Caco-2 (cell line): ENCODE measurements around the gene PAK4. TPM values are rescaled to one million over a fixed set of nuclear protein-coding genes. Genes with fewer than 3 reads are reported as not detected.

Source experiments
- BruUV-seq: library from RNA; stranded (reverse); fragments of 400-500 nt; replicated peaks from 2 replicates; lab custom pipeline; 2021; lab: Mats Ljungman, UMichigan
- CTCF ChIA-PET: fragments of 300-600 bp; sonication (Branson Sonifier 250); formaldehyde crosslinking; loops from one replicate; lab custom pipeline; 2022; ENCODE audit warnings: antibody characterized with exemption; lab: Charles Lee
- POLR2A ChIA-PET: fragments of 300-600 bp; sonication (Branson Sonifier 250); formaldehyde crosslinking; loops from one replicate; lab custom pipeline; 2022; ENCODE audit warnings: antibody characterized with exemption; lab: Charles Lee
- DNase-seq, 2 experiments: peaks; one replicate each; pipeline versions ENCODE4 v3.0.0 to v3.0.0-alpha.2; 2020 to 2022
- H3K27me3 ChIP-seq: replicated peaks from 2 replicates; pipeline ENCODE4 v1.6.0; 2011; ENCODE audit warnings: low read length; ENCODE audit not compliant: control insufficient read depth, insufficient read depth
- H3K36me3 ChIP-seq: 2 replicates; pipeline ENCODE4 v1.5.1; 2011; ENCODE audit warnings: low read length; ENCODE audit not compliant: control insufficient read depth, insufficient read depth
- H3K4me1 ChIP-seq: fragments of 250-450 bp; sonication (Bioruptor Pico); 2 replicates; pipeline ENCODE4 v1.5.1; 2020; ENCODE audit warnings: mild to moderate bottlenecking
- H3K4me3 ChIP-seq: 2 replicates; pipeline ENCODE4 v1.5.1; 2011; ENCODE audit warnings: low read depth, mild to moderate bottlenecking, control low read depth, low read length
- H3K9me3 ChIP-seq: fragments of 250-450 bp; sonication (Bioruptor Pico); 2 replicates; pipeline ENCODE4 v1.5.1; 2020; ENCODE audit warnings: mild to moderate bottlenecking, moderate library complexity
- H3K27ac Mint-ChIP-seq: one replicate; pipeline ENCODE4 v1.8.0; 2022; ENCODE audit warnings: mixed read lengths; ENCODE audit not compliant: unreplicated experiment
- H3K27me3 Mint-ChIP-seq: one replicate; pipeline ENCODE4 v1.8.0; 2022; ENCODE audit warnings: mixed read lengths; ENCODE audit not compliant: insufficient read depth, unreplicated experiment
- H3K36me3 Mint-ChIP-seq: one replicate; pipeline ENCODE4 v1.8.0; 2022; ENCODE audit warnings: mild to moderate bottlenecking, mixed read lengths; ENCODE audit not compliant: insufficient read depth, unreplicated experiment
- H3K4me1 Mint-ChIP-seq: one replicate; pipeline ENCODE4 v1.8.0; 2022; ENCODE audit warnings: low read depth, mixed read lengths; ENCODE audit not compliant: unreplicated experiment
- H3K4me3 Mint-ChIP-seq: one replicate; pipeline ENCODE4 v1.8.0; 2022; ENCODE audit warnings: mild to moderate bottlenecking, moderate library complexity, mixed read lengths; ENCODE audit not compliant: unreplicated experiment
- H3K9me3 Mint-ChIP-seq: one replicate; pipeline ENCODE4 v1.8.0; 2022; ENCODE audit warnings: mixed read lengths; ENCODE audit not compliant: unreplicated experiment
- CTCF ChIP-seq, 2 experiments: fragments of 200-600 bp in 1 of 2; IDR thresholded peaks; 1 replicate in 1 of 2; 2 replicates in 1 of 2; pipeline versions ENCODE4 v1.5.1 to v1.8.0; 2011 to 2022; ENCODE audit warnings: antibody characterized with exemption in 1 of 2, control low read depth in 1 of 2, inconsistent platforms in 1 of 2, low read depth in 1 of 2, low read length in 1 of 2, mild to moderate bottlenecking in 1 of 2, moderate library complexity in 1 of 2; ENCODE audit not compliant: insufficient read depth in 1 of 2, severe bottlenecking in 1 of 2, unreplicated experiment in 1 of 2
- intact Hi-C: fragments of 100-400 bp; cut with micrococcal nuclease; formaldehyde crosslinking; loops from one replicate; pipeline ENCODE4 v1.10.0; 2022; ENCODE audit not compliant: unreplicated experiment
- total RNA-seq: library from RNA; stranded (reverse); gene quantifications from 2 replicates; pipeline ENCODE4 v1.2.3, GENCODE V29; 2022

PAK4 gene
- total RNA-seq, 1 experiment from 2014 or later, result 112 TPM

GRCh38 chr19:39197808-39198207 lies 72.2 kb downstream of the PAK4 start:
- peak in 1 of 2 experiments; percentile 11 for TF ChIP-seq CTCF (IDR thresholded peaks at IDR 0.05; ENCODE audit: insufficient read depth in 1 of 2, low read depth in 1 of 2, low read length in 1 of 2, severe bottlenecking in 1 of 2, unreplicated experiment in 1 of 2)
- CTCF ChIA-PET, result interaction anchor here (0.6 kb wide), 1 partner anchor 132 kb away, joined by 4 read pairs; no protein-coding TSS in a partner anchor
- H3K27me3 ChIP-seq, result no peaks in the 10 kb centered on the region
- POLR2A ChIA-PET, result no interaction called here
- no peak overlapping the region for H3K27ac Mint-ChIP-seq
- H3K9me3 Mint-ChIP-seq, result no peaks in the 10 kb centered on the region
- no peak overlapping the region for H3K4me3 Mint-ChIP-seq
- no TSS peak for BruUV-seq
- H3K9me3 ChIP-seq, result no peaks in the 10 kb centered on the region
- no peaks in the 10 kb centered on the region for H3K36me3 Mint-ChIP-seq
- no peak for DNase-seq
- intact Hi-C loops, result no loop called here
- H3K27me3 Mint-ChIP-seq, result no peaks in the 10 kb centered on the region
- peaks cover 32% of the 10 kb centered on the region for H3K4me1 ChIP-seq
- H3K4me1 Mint-ChIP-seq, result peaks cover 15% of the 10 kb centered on the region
- H3K36me3 ChIP-seq, result no peaks in the 10 kb centered on the region
- H3K4me3 ChIP-seq, result no peak overlapping the region

- Histone ChIP-seq H3K4me3 (no peak overlapping the region), H3K4me1 (peaks cover 38% of the 10 kb centered on the region), H3K9me3 (no peaks in the 10 kb centered on the region), H3K36me3 (no peaks in the 10 kb centered on the region), H3K27me3 (no peaks in the 10 kb centered on the region)
- BruUV-seq, result no TSS peak
- no peak for DNase-seq
- no peak for TF ChIP-seq CTCF (IDR thresholded peaks at IDR 0.05; ENCODE audit: insufficient read depth in 1 of 2, low read depth in 1 of 2, low read length in 1 of 2, severe bottlenecking in 1 of 2, unreplicated experiment in 1 of 2)
- H3K4me3 Mint-ChIP-seq, result no peak overlapping the region
- intact Hi-C loops, result no loop called here
- no peaks in the 10 kb centered on the region for H3K27me3 Mint-ChIP-seq
- H3K4me1 Mint-ChIP-seq, result peaks cover 10% of the 10 kb centered on the region
- ChIA-PET CTCF (interaction anchor here (0.6 to 0.7 kb wide), 2 partner anchors 23 to 73 kb away, joined by 3 to 11 read pairs; no protein-coding TSS in a partner anchor), POLR2A (no interaction called here)
- no peaks in the 10 kb centered on the region for H3K9me3 Mint-ChIP-seq
- H3K36me3 Mint-ChIP-seq, result no peaks in the 10 kb centered on the region
- no peak overlapping the region for H3K27ac Mint-ChIP-seq
Measured at GRCh38 chr19:39199025-39199424, 73.4 kb downstream of the PAK4 start.

- TF ChIP-seq CTCF (IDR thresholded peaks at IDR 0.05; ENCODE audit: insufficient read depth in 1 of 2, low read depth in 1 of 2, low read length in 1 of 2, severe bottlenecking in 1 of 2, unreplicated experiment in 1 of 2), result no peak
- intact Hi-C loops, result no loop called here
- no peak overlapping the region for H3K4me3 ChIP-seq
- Mint-ChIP-seq H3K4me1 (peaks cover 16% of the 10 kb centered on the region), H3K9me3 (no peaks in the 10 kb centered on the region), H3K4me3 (no peak overlapping the region), H3K36me3 (no peaks in the 10 kb centered on the region), H3K27ac (no peak overlapping the region), H3K27me3 (no peaks in the 10 kb centered on the region)
- no TSS peak for BruUV-seq
- CTCF ChIA-PET, result no interaction called here
- no peak for DNase-seq
- no peaks in the 10 kb centered on the region for H3K9me3 ChIP-seq
- H3K36me3 ChIP-seq, result no peaks in the 10 kb centered on the region
- POLR2A ChIA-PET, result no interaction called here
- H3K27me3 ChIP-seq, result no peaks in the 10 kb centered on the region
- H3K4me1 ChIP-seq, result peaks cover 43% of the 10 kb centered on the region
Measured at GRCh38 chr19:39200066-39200802, 74.6 kb downstream of the PAK4 start.
